HUES48 (cell line): Measurements from ENCODE around the gene POLE.

ENCODE experiments used
- H3K27ac ChIP-seq: one replicate; pipeline ENCODE4 v1.7.0; 2013; ENCODE audit warnings: low read depth, low read length, inconsistent platforms
- H3K27me3 ChIP-seq: 2 replicates; pipeline ENCODE4 v1.6.1; 2013; ENCODE audit warnings: mild to moderate bottlenecking, low read length; ENCODE audit not compliant: control insufficient read depth, insufficient read depth
- H3K36me3 ChIP-seq: 2 replicates; pipeline ENCODE4 v1.6.1; 2013; ENCODE audit warnings: low read length; ENCODE audit not compliant: control insufficient read depth, insufficient read depth
- H3K4me1 ChIP-seq: 2 replicates; pipeline ENCODE4 v1.6.1; 2013; ENCODE audit warnings: mild to moderate bottlenecking, low read length; ENCODE audit not compliant: control insufficient read depth, insufficient read depth
- H3K4me3 ChIP-seq: 2 replicates; pipeline ENCODE4 v1.5.1; 2013; ENCODE audit warnings: mild to moderate bottlenecking, low read depth, low read length
- H3K9ac ChIP-seq: 2 replicates; pipeline ENCODE4 v1.6.1; 2013; ENCODE audit warnings: mild to moderate bottlenecking, low read depth, low read length, moderate library complexity
- H3K9me3 ChIP-seq: 2 replicates; pipeline ENCODE4 v1.6.1; 2013; ENCODE audit warnings: low read length; ENCODE audit not compliant: control insufficient read depth, insufficient read depth

Gene POLE

GRCh38 chr12:132617135-132617701, 69.9 kb downstream of the POLE start:
- peaks cover 74% of the 10 kb centered on the region for H3K27me3 ChIP-seq
- peaks cover 12% of the 10 kb centered on the region; the same call in 1 of the 2 replicates for H3K9me3 ChIP-seq
- no peak overlapping the region for H3K9ac ChIP-seq
- H3K27ac ChIP-seq: no peak overlapping the region
- no peaks in the 10 kb centered on the region for H3K4me1 ChIP-seq
- no peaks in the 10 kb centered on the region for H3K36me3 ChIP-seq
- no peak overlapping the region for H3K4me3 ChIP-seq

GRCh38 chr12:132615579-132616038, 71.5 kb downstream of the POLE start:
- Histone ChIP-seq H3K27me3 (peaks cover 88% of the 10 kb centered on the region), H3K36me3 (no peaks in the 10 kb centered on the region), H3K27ac (no peak overlapping the region), H3K4me1 (no peaks in the 10 kb centered on the region), H3K9me3 (peaks cover 18% of the 10 kb centered on the region; the same call in 1 of the 2 replicates), H3K9ac (no peak overlapping the region), H3K4me3 (no peak overlapping the region)

- peaks cover 90% of the 10 kb centered on the region for H3K27me3 ChIP-seq
Measured at GRCh38 chr12:132614861-132615578, 72.1 kb downstream of the POLE start.

GRCh38 chr12:132614029-132614428, 73.1 kb downstream of the POLE start:
- Histone ChIP-seq H3K36me3 (no peaks in the 10 kb centered on the region), H3K9me3 (peaks cover 18% of the 10 kb centered on the region; the same call in 1 of the 2 replicates), H3K9ac (no peak overlapping the region), H3K4me3 (no peak overlapping the region), H3K27me3 (peaks cover 94% of the 10 kb centered on the region), H3K27ac (no peak overlapping the region), H3K4me1 (no peaks in the 10 kb centered on the region)

More at GRCh38 chr12:132614861-132615578, 72.1 kb downstream of the POLE start:
- Histone ChIP-seq H3K36me3 (no peaks in the 10 kb centered on the region), H3K27ac (no peak overlapping the region), H3K4me1 (no peaks in the 10 kb centered on the region), H3K9ac (no peak overlapping the region), H3K4me3 (no peak overlapping the region), H3K9me3 (peaks cover 18% of the 10 kb centered on the region; the same call in 1 of the 2 replicates)

- Histone ChIP-seq H3K9me3 (peaks cover 12% of the 10 kb centered on the region; the same call in 1 of the 2 replicates), H3K27ac (no peak overlapping the region), H3K4me3 (no peak overlapping the region), H3K9ac (no peak overlapping the region), H3K36me3 (no peaks in the 10 kb centered on the region), H3K27me3 (peaks cover 97% of the 10 kb centered on the region), H3K4me1 (no peaks in the 10 kb centered on the region)
Measured at GRCh38 chr12:132611620-132612019, 75.5 kb downstream of the POLE start.

GRCh38 chr12:132610866-132611602, 76.1 kb downstream of the POLE start:
- H3K27me3 ChIP-seq: peaks cover 97% of the 10 kb centered on the region
- H3K4me1 ChIP-seq: no peaks in the 10 kb centered on the region
- peaks cover 10% of the 10 kb centered on the region; the same call in 1 of the 2 replicates for H3K9me3 ChIP-seq
- no peaks in the 10 kb centered on the region for H3K36me3 ChIP-seq
- no peak overlapping the region for H3K4me3 ChIP-seq
- no peak overlapping the region for H3K9ac ChIP-seq
- H3K27ac ChIP-seq: no peak overlapping the region

- Histone ChIP-seq H3K9me3 (peaks cover 6% of the 10 kb centered on the region; the same call in 1 of the 2 replicates), H3K27me3 (peaks cover 93% of the 10 kb centered on the region)
Measured at GRCh38 chr12:132610051-132610759, 76.9 kb downstream of the POLE start, which contains the start of gene LRCOL1. Gene LRCOL1 (minus strand): TSS chr12:132610582. CDS start chr12:132606251, 4,331 bp downstream.

GRCh38 chr12:132608231-132609171, 78.6 kb downstream of the POLE start:
- Histone ChIP-seq H3K4me3 (no peak overlapping the region), H3K4me1 (no peaks in the 10 kb centered on the region), H3K27ac (no peak overlapping the region), H3K27me3 (peaks cover 94% of the 10 kb centered on the region), H3K36me3 (no peaks in the 10 kb centered on the region), H3K9me3 (peaks cover 6% of the 10 kb centered on the region; the same call in 1 of the 2 replicates), H3K9ac (no peak overlapping the region)

More at GRCh38 chr12:132610051-132610759, 76.9 kb downstream of the POLE start, which contains the start of gene LRCOL1:
- H3K36me3 ChIP-seq: no peaks in the 10 kb centered on the region
- no peak within 1 kb of the TSS for H3K27ac ChIP-seq
- H3K4me1 ChIP-seq: no peaks in the 10 kb centered on the region
- no peak within 1 kb of the TSS for H3K4me3 ChIP-seq
- no peak within 1 kb of the TSS for H3K9ac ChIP-seq

GRCh38 chr12:132606927-132607326, 80.2 kb downstream of the POLE start:
- no peaks in the 10 kb centered on the region for H3K36me3 ChIP-seq
- no peak overlapping the region for H3K4me3 ChIP-seq
- peaks cover 95% of the 10 kb centered on the region for H3K27me3 ChIP-seq
- H3K27ac ChIP-seq: no peak overlapping the region
- peaks cover 6% of the 10 kb centered on the region; the same call in 1 of the 2 replicates for H3K4me1 ChIP-seq
- no peak overlapping the region for H3K9ac ChIP-seq
- H3K9me3 ChIP-seq: peaks cover 2% of the 10 kb centered on the region; the same call in 1 of the 2 replicates
